DND-41 (cell line): ENCODE results near the gene TEAD1.

ENCODE experiments used
- ATAC-seq: fragments of 200-7000 bp; cut with Tn5 transposase; 3 replicates; pipeline ENCODE4 v1.9.1; 2021; ENCODE audit warnings: low read depth; ENCODE audit not compliant: insufficient read depth
- DNase-seq: peaks from one replicate; pipeline ENCODE4 v3.0.0-alpha.2; 2020
- H2AFZ ChIP-seq: 2 replicates; pipeline ENCODE4 v1.6.0; 2012; ENCODE audit warnings: low read depth, low read length
- H3K27ac ChIP-seq: 2 replicates; pipeline ENCODE4 v1.5.1; 2012; ENCODE audit warnings: low read length, inconsistent platforms
- H3K27me3 ChIP-seq: fragments of 200-600 bp; sonication (generic); 2 replicates; pipeline ENCODE4 v1.6.0; 2012; ENCODE audit warnings: low read length, mild to moderate bottlenecking, inconsistent platforms; ENCODE audit not compliant: insufficient read depth, poor library complexity
- H3K36me3 ChIP-seq: 2 replicates; pipeline ENCODE4 v1.5.1; 2012; ENCODE audit warnings: low read length, inconsistent platforms; ENCODE audit not compliant: insufficient read depth
- H3K4me1 ChIP-seq: 2 replicates; pipeline ENCODE4 v1.5.1; 2012; ENCODE audit warnings: mild to moderate bottlenecking, low read length; ENCODE audit not compliant: insufficient read depth
- H3K4me2 ChIP-seq: 2 replicates; pipeline ENCODE4 v1.6.0; 2012; ENCODE audit warnings: mild to moderate bottlenecking, moderate library complexity, low read length, inconsistent platforms; ENCODE audit not compliant: insufficient read depth
- H3K4me3 ChIP-seq, 2 experiments: fragments of 200-600 bp in 1 of 2; shearing (Covaris generic) in 1 of 2; 2 replicates each; pipeline ENCODE4 v1.5.1; 2012 to 2016; ENCODE audit warnings: inconsistent platforms in 2 of 2, low read length in 2 of 2, mild to moderate bottlenecking in 2 of 2, low read depth in 1 of 2, moderate library complexity in 1 of 2
- H3K79me2 ChIP-seq: 2 replicates; pipeline ENCODE4 v1.6.0; 2012; ENCODE audit warnings: low read length, inconsistent platforms; ENCODE audit not compliant: insufficient read depth
- H3K9ac ChIP-seq: 2 replicates; pipeline ENCODE4 v1.6.0; 2012; ENCODE audit warnings: low read depth, mild to moderate bottlenecking, inconsistent platforms, low read length, moderate library complexity
- H3K9me3 ChIP-seq: 2 replicates; pipeline ENCODE4 v1.5.1; 2012; ENCODE audit warnings: low read length, moderate library complexity, mild to moderate bottlenecking, inconsistent platforms; ENCODE audit not compliant: insufficient read depth, severe bottlenecking
- H4K20me1 ChIP-seq: 2 replicates; pipeline ENCODE4 v1.6.0; 2012; ENCODE audit warnings: low read length; ENCODE audit not compliant: insufficient read depth
- CTCF ChIP-seq: IDR thresholded peaks from 2 replicates; pipeline ENCODE4 v1.5.1; 2012; ENCODE audit warnings: borderline replicate concordance, low read length, moderate library complexity, mild to moderate bottlenecking; ENCODE audit not compliant: poor library complexity, severe bottlenecking; ENCODE audit errors: extremely low read depth
- EZH2 ChIP-seq: IDR thresholded peaks from 3 replicates; pipeline ENCODE4 v1.6.1; 2012; ENCODE audit warnings: borderline replicate concordance, low read depth, mild to moderate bottlenecking, moderate library complexity, low read length, inconsistent platforms; ENCODE audit not compliant: severe bottlenecking

Gene TEAD1

GRCh38 chr11:12777208-12777874 is 103.1 kb downstream of the TEAD1 start:
- H4K20me1 ChIP-seq, result no peaks in the 10 kb centered on the region
- H3K4me2 ChIP-seq, result no peak overlapping the region
- no peak for ATAC-seq
- H3K9me3 ChIP-seq, result no peaks in the 10 kb centered on the region
- no peak overlapping the region for H3K9ac ChIP-seq
- H3K79me2 ChIP-seq, result no peaks in the 10 kb centered on the region
- H3K27me3 ChIP-seq, result peaks cover 5% of the 10 kb centered on the region
- DNase-seq, result no peak
- no peaks in the 10 kb centered on the region for H3K36me3 ChIP-seq
- H3K4me3 ChIP-seq, result no peak overlapping the region
- H3K27ac ChIP-seq, result no peak overlapping the region
- TF ChIP-seq EZH2 (no peak), CTCF (no peak)
- H3K4me1 ChIP-seq, result no peaks in the 10 kb centered on the region
- no peak overlapping the region for H2AFZ ChIP-seq

GRCh38 chr11:12778240-12778905 is 104.2 kb downstream of the TEAD1 start:
- H4K20me1 ChIP-seq, result no peaks in the 10 kb centered on the region

GRCh38 chr11:12783765-12784164 is 109.5 kb downstream of the TEAD1 start:
- Histone ChIP-seq H3K4me1 (no peaks in the 10 kb centered on the region), H3K27me3 (peaks cover 11% of the 10 kb centered on the region), H3K9me3 (no peaks in the 10 kb centered on the region), H2AFZ (no peak overlapping the region), H4K20me1 (no peaks in the 10 kb centered on the region), H3K4me3 (no peak overlapping the region), H3K27ac (no peak overlapping the region), H3K4me2 (no peak overlapping the region), H3K9ac (no peak overlapping the region), H3K36me3 (no peaks in the 10 kb centered on the region), H3K79me2 (no peaks in the 10 kb centered on the region)
- DNase-seq, result no peak
- TF ChIP-seq EZH2 (no peak), CTCF (no peak)
- ATAC-seq, result no peak

More at GRCh38 chr11:12778240-12778905, 104.2 kb downstream of the TEAD1 start:
- no peaks in the 10 kb centered on the region for H3K36me3 ChIP-seq
- H3K79me2 ChIP-seq, result no peaks in the 10 kb centered on the region
- H3K4me2 ChIP-seq, result no peak overlapping the region
- ATAC-seq (no peak), DNase-seq (no peak)
- no peaks in the 10 kb centered on the region for H3K4me1 ChIP-seq
- H3K9ac ChIP-seq, result no peak overlapping the region
- H3K9me3 ChIP-seq, result no peaks in the 10 kb centered on the region
- H3K27me3 ChIP-seq, result peaks cover 5% of the 10 kb centered on the region
- no peak overlapping the region for H3K4me3 ChIP-seq
- TF ChIP-seq EZH2, result no peak
- TF ChIP-seq CTCF, result no peak
- no peak overlapping the region for H3K27ac ChIP-seq
- no peak overlapping the region for H2AFZ ChIP-seq
